GM18508 (cell line): ENCODE measurements around the gene AHCTF1.

Experiments
- ATAC-seq: cut with Tn5 transposase; IDR thresholded peaks from one replicate; pipeline ENCODE4 v1.9.1; 2021; ENCODE audit warnings: moderate number of reproducible peaks; ENCODE audit not compliant: insufficient read depth, unreplicated experiment

Gene AHCTF1

GRCh38 chr1:246931549-246932365, at the start of gene AHCTF1:
Gene AHCTF1 (minus strand): TSS chr1:246931948. CDS start chr1:246918370, 13,578 bp downstream.
- peak; percentile 79 for ATAC-seq

GRCh38 chr1:246978785-246979184, 47.0 kb upstream of the AHCTF1 start:
- ATAC-seq = no peak

GRCh38 chr1:246978281-246978680, 46.5 kb upstream of the AHCTF1 start:
- ATAC-seq = no peak

GRCh38 chr1:246971969-246972368, 40.2 kb upstream of the AHCTF1 start:
- ATAC-seq = no peak

GRCh38 chr1:246971090-246971721, 39.5 kb upstream of the AHCTF1 start:
- ATAC-seq = no peak

- ATAC-seq = no peak
Observed at GRCh38 chr1:246969621-246970020, 37.9 kb upstream of the AHCTF1 start.

- no peak for ATAC-seq
Observed at GRCh38 chr1:246966502-246966901, 34.8 kb upstream of the AHCTF1 start.

- ATAC-seq = no peak
Observed at GRCh38 chr1:246959944-246960693, 28.4 kb upstream of the AHCTF1 start.

- ATAC-seq = no peak
Observed at GRCh38 chr1:246954126-246954525, 22.4 kb upstream of the AHCTF1 start.

- ATAC-seq = no peak
Observed at GRCh38 chr1:246951413-246951812, 19.7 kb upstream of the AHCTF1 start.

GRCh38 chr1:246949956-246950355, 18.2 kb upstream of the AHCTF1 start:
- ATAC-seq = no peak

GRCh38 chr1:246947255-246947654, 15.5 kb upstream of the AHCTF1 start:
- ATAC-seq = no peak

- no peak for ATAC-seq
Observed at GRCh38 chr1:246946366-246946765, 14.6 kb upstream of the AHCTF1 start.

- ATAC-seq = no peak
Observed at GRCh38 chr1:246934765-246935164, 3.0 kb upstream of the AHCTF1 start.

- ATAC-seq = no peak
Observed at GRCh38 chr1:246933893-246934292, 2.1 kb upstream of the AHCTF1 start.

- no peak for ATAC-seq
Observed at GRCh38 chr1:246932366-246932700, 585 bp upstream of the AHCTF1 start.

- peak; percentile 18 for ATAC-seq
Observed at GRCh38 chr1:246930830-246931548, 759 bp downstream of the AHCTF1 start.

GRCh38 chr1:246925997-246926626, 5.6 kb downstream of the AHCTF1 start:
- no peak for ATAC-seq

- ATAC-seq = no peak
Observed at GRCh38 chr1:246923900-246924299, 7.8 kb downstream of the AHCTF1 start.

GRCh38 chr1:246923482-246923881, 8.3 kb downstream of the AHCTF1 start:
- ATAC-seq = no peak
